ENCODE data around the gene OR2K2. TPM values are rescaled to one million over a fixed set of nuclear protein-coding genes. Genes with fewer than 3 reads are reported as not detected.
"Not testable (repeated sequence)": the region's sequence is repeated elsewhere in the genome, so short reads cannot be mapped to it uniquely, and the experiment has no call there.

Gene OR2K2
- total RNA-seq, 6 experiments from 2014 or later: not detected

GRCh38 chr9:111349766-111350165, 19.7 kb upstream of the OR2K2 start:
- no peak for TF ChIP-seq CTCF (IDR thresholded peaks at IDR 0.05)
- Mint-ChIP-seq H3K4me1 (ENCODE audit: low read depth) (peaks cover 4% of the 10 kb centered on the region; the same call in 1 of the 2 replicates), H3K4me3 (no peak overlapping the region), H3K9me3 (no peaks in the 10 kb centered on the region), H3K36me3 (ENCODE audit: low read depth) (no peaks in the 10 kb centered on the region), H3K27ac (no peak overlapping the region), H3K27me3 (ENCODE audit: insufficient read depth) (0 out of 2 replicates have a peak, but pooled peaks cover 2% of the 10 kb centered on the region)
- no peak for DNase-seq

GRCh38 chr9:111348821-111349271, 18.8 kb upstream of the OR2K2 start:
- H3K27me3 Mint-ChIP-seq (ENCODE audit: insufficient read depth): 0 out of 2 replicates have a peak, but pooled peaks cover 2% of the 10 kb centered on the region
- TF ChIP-seq CTCF (IDR thresholded peaks at IDR 0.05): no peak
- H3K4me3 Mint-ChIP-seq: no peak overlapping the region
- H3K27ac Mint-ChIP-seq: no peak overlapping the region
- H3K36me3 Mint-ChIP-seq (ENCODE audit: low read depth): no peaks in the 10 kb centered on the region
- H3K4me1 Mint-ChIP-seq (ENCODE audit: low read depth): peaks cover 4% of the 10 kb centered on the region; the same call in 1 of the 2 replicates
- DNase-seq: no peak
- H3K9me3 Mint-ChIP-seq: no peaks in the 10 kb centered on the region

GRCh38 chr9:111334318-111334863, 4.4 kb upstream of the OR2K2 start:
- H3K27ac Mint-ChIP-seq; H3K36me3 Mint-ChIP-seq (ENCODE audit: low read depth); DNase-seq; H3K4me3 Mint-ChIP-seq; H3K4me1 Mint-ChIP-seq (ENCODE audit: low read depth); H3K9me3 Mint-ChIP-seq: not testable (repeated sequence)
- H3K27me3 Mint-ChIP-seq (ENCODE audit: insufficient read depth): peaks cover 10% of the 10 kb centered on the region

- H3K9me3 Mint-ChIP-seq: peaks cover 3% of the 10 kb centered on the region; the same call in 1 of the 2 replicates
- no peak overlapping the region for H3K4me3 Mint-ChIP-seq
- peaks cover 2% of the 10 kb centered on the region; the same call in 1 of the 2 replicates for H3K27me3 Mint-ChIP-seq (ENCODE audit: insufficient read depth)
- no peak overlapping the region for H3K27ac Mint-ChIP-seq
- no peaks in the 10 kb centered on the region; the same call in 1 of the 2 replicates for H3K36me3 Mint-ChIP-seq (ENCODE audit: low read depth)
- H3K4me1 Mint-ChIP-seq (ENCODE audit: low read depth): peaks cover 13% of the 10 kb centered on the region; the same call in 1 of the 2 replicates
- no peak for DNase-seq
- no peak for TF ChIP-seq CTCF (IDR thresholded peaks at IDR 0.05)
These were observed 9.4 kb downstream of the OR2K2 start for GRCh38 chr9:111320631-111321030.

GRCh38 chr9:111316796-111317195, 13.2 kb downstream of the OR2K2 start:
- no peaks in the 10 kb centered on the region; the same call in 1 of the 2 replicates for H3K27me3 Mint-ChIP-seq (ENCODE audit: insufficient read depth)
- H3K9me3 Mint-ChIP-seq: peaks cover 1% of the 10 kb centered on the region; the same call in 1 of the 2 replicates
- H3K4me3 Mint-ChIP-seq: no peak overlapping the region
- no peak for DNase-seq
- no peaks in the 10 kb centered on the region; the same call in 1 of the 2 replicates for H3K36me3 Mint-ChIP-seq (ENCODE audit: low read depth)
- no peak for TF ChIP-seq CTCF (IDR thresholded peaks at IDR 0.05)
- peaks cover 13% of the 10 kb centered on the region; the same call in 1 of the 2 replicates for H3K4me1 Mint-ChIP-seq (ENCODE audit: low read depth)
- no peak overlapping the region for H3K27ac Mint-ChIP-seq

GRCh38 chr9:111305914-111306313, 24.1 kb downstream of the OR2K2 start:
- Mint-ChIP-seq H3K36me3 (ENCODE audit: low read depth) (no peaks in the 10 kb centered on the region), H3K9me3 (no peaks in the 10 kb centered on the region), H3K27me3 (ENCODE audit: insufficient read depth) (no peaks in the 10 kb centered on the region), H3K4me1 (ENCODE audit: low read depth) (peaks cover 7% of the 10 kb centered on the region), H3K27ac (no peak overlapping the region), H3K4me3 (no peak overlapping the region)
- no peak for TF ChIP-seq CTCF (IDR thresholded peaks at IDR 0.05)
- DNase-seq: no peak

- not testable (repeated sequence) for H3K4me3 Mint-ChIP-seq; H3K27ac Mint-ChIP-seq; DNase-seq; H3K27me3 Mint-ChIP-seq (ENCODE audit: insufficient read depth); H3K9me3 Mint-ChIP-seq; H3K36me3 Mint-ChIP-seq (ENCODE audit: low read depth)
- peaks cover 26% of the 10 kb centered on the region for H3K4me1 Mint-ChIP-seq (ENCODE audit: low read depth)
These were observed 26.0 kb downstream of the OR2K2 start for GRCh38 chr9:111304000-111304399.
